GM21381 (cell line): Measurements from ENCODE around the gene PSMB11.

Source experiments
- ATAC-seq: cut with Tn5 transposase; IDR thresholded peaks from one replicate; pipeline ENCODE4 v1.9.1; 2021; ENCODE audit warnings: mild to moderate bottlenecking, moderate library complexity; ENCODE audit not compliant: unreplicated experiment

PSMB11 gene

GRCh38 chr14:23057757-23058653 is 16.0 kb downstream of the PSMB11 start:
- ATAC-seq: peak; percentile 57

DNA sequence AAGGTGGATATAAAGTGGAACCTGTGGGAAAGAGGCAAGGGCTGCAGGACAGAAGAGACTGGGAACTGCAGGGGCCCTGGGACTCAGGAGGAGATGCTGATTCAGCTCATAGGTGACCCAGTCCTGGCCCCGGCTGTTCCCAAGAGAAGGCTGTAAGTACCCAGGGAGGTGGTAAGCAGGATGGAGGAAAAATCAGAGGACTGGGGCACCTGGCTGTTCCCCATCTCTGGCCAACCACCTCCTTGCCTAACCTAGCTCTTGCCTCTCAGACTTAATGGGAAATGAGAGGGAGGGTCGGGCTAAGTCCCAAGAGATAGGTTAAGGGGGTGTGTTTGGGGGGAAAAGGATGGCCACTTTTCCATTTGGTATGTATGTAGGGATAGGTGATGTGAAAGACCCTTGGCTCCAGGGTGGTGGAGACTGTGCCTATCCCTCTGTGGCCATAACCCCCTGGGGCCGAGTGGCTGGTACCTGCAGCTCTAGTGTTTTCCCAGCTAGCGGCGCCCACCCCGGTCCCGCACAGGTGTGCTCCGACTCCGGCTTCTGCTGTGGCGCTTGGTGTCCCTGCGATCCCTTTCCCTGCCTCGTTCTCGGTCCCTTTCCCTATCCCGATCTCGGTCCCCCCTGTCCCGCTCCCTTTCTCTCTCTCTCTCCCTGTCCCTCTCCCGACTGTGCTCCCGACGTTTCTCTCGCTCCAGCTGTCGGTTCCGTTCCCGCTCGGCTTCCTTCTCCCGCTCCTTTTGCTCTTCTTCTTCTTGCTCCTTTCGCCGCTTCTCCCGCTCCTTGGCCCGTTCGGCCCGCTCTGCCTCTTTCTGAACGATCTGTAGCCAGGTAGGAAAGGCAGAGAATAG is 16.9 kb downstream of the PSMB11 start:
- no peak for ATAC-seq

GRCh38 chr14:23060536-23061260 is 18.7 kb downstream of the PSMB11 start:
- ATAC-seq: no peak

DNA sequence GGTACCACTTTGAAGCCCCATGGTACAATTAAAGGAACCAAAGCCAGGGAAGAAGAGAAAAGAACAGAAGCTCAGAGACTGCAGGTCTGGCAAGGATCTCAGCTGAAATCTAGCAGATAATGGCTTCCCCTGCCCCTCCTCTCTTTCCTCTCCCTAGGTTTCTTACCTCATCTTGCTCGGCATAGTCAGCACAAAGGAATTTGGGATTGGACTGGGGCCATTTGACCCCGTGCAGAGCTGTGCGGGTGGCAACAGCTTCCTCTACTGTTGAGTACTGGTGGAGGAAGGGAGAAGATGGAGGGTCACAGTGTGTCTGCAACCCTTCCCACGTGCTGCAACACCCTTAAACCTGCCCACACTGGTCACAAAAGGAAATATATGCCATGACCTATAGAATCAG is 20.0 kb downstream of the PSMB11 start:
- no peak for ATAC-seq

GRCh38 chr14:23063601-23064000 is 21.6 kb downstream of the PSMB11 start:
- ATAC-seq: no peak

DNA sequence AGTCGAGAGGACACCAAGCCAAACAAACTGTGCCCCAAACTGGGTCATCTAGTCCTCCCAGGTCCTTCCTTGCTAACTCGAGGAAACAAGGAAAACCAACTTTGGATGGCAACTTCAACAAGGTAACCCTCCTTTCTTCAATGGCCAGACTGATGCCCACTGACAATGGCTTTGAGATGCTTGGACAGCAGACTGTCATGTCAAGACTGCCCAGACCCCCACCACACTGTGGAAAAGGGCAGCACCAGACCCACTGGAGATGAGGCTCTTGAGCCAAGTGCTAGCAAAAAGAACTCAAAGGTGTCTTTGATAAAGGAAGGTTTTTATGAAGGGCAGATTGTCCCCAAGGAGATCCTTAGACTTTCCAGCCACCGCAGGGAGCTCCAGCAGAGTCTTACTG is 24.4 kb downstream of the PSMB11 start:
- no peak for ATAC-seq

GRCh38 chr14:23066855-23067744 is 25.1 kb downstream of the PSMB11 start:
- no peak for ATAC-seq

GRCh38 chr14:23067847-23068788 is 26.1 kb downstream of the PSMB11 start:
- no peak for ATAC-seq

DNA sequence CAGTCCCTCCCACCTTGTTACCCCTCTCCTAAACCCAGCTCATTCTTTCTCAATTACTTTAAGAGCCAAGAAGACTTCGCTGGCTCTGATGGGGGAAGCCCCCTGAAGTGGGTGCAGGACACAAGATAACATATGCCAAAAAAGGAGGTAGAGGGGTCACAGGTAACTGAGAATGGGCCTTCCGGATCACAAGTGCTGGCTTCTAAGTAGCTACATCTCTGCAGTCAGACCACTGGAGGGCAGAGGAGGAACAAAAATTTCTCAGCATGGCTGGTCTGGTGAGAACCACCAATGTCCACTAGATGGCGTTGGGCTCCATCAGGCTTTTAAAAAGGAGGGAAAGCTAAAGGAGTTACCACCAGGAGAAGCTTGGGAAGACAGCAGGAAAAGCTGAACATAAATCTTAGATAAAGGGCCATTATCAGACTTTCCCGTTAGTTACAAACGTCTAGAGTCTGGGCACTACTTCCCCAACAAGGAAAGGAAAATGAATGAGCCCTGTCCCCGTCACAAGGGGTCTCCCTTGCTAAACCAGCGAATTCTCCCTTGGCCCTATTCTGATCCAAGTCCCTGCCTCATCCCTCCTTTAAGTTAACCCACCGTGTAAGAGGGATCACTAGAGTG is 26.9 kb downstream of the PSMB11 start:
- ATAC-seq: no peak

DNA sequence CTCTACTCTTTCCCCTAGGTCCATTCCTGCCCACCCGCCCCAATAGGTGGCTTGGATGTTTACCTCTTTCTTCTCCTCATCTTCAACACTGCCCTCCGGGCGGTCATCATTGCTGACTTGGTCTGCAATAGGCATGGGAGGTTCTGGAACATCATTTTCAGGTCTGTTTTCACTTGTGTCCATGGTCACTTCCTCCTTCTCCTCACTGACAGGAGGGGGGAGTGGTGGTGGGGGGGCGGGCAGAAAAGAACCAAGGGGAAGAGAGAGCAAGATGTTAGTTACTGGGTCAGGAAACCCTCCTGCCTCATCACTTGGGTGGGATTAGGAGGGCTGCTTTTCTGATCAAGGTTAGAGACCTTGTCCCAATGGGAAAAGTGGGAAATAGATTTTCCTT is 27.4 kb downstream of the PSMB11 start:
- no peak for ATAC-seq

GRCh38 chr14:23070262-23071129 is 28.5 kb downstream of the PSMB11 start:
- ATAC-seq: no peak

GRCh38 chr14:23071244-23071920 is 29.4 kb downstream of the PSMB11 start:
- ATAC-seq: peak; percentile 91

- ATAC-seq: no peak
Observed at GRCh38 chr14:23071921-23072539, 30.0 kb downstream of the PSMB11 start.

- ATAC-seq: no peak
Observed at GRCh38 chr14:23074906-23075305, 32.9 kb downstream of the PSMB11 start.

DNA sequence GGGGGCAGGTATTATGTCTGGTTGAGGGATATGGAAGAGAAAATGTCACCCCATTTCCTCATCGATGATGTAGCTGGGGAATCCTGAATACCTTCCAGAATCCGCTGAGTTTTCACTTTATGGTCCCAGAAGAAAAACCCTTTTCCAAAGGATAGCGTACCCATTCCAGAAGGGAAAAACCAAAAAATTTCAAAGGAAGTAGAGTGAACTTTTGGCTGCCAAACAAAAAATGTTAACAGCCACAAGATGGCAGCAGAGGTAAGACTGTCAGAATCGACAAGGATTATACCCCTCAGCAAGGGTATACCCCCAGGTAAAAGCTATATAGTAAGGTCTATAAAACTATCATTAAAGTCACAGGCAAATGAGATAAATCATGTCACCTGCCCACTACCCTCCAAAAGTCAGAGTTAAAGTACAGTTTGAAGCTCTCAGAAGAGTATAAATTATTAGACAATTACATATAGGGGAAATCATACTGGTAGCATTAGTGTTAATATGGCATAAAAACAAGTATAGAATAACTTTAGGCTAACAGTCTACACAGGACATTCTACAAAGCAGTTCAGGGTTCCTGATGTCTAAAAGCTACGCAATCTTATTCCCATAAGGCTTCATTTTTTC is 34.9 kb downstream of the PSMB11 start:
- ATAC-seq: no peak

DNA sequence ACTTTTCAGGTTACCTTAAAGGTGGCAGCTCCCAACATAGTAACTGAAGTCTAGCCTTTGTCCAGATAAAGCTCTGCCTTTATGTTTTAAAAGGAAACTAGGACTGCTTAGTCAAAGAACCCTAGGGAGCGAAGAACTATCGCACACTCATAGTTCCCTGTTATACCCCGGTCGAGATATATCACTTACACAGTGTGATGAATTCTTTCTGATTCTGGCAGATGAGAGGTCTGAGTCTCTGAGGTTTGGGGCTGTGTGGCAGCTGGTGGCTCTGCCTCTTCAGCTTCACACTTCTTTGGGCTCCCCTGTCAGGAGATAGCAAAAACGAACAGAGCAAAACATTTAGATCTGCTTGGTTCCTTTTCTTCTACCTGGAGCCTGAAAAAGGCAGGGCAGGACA is 36.0 kb downstream of the PSMB11 start:
- ATAC-seq: no peak
